Measurements from ENCODE around the gene AMOT.

The AMOT gene

DNA sequence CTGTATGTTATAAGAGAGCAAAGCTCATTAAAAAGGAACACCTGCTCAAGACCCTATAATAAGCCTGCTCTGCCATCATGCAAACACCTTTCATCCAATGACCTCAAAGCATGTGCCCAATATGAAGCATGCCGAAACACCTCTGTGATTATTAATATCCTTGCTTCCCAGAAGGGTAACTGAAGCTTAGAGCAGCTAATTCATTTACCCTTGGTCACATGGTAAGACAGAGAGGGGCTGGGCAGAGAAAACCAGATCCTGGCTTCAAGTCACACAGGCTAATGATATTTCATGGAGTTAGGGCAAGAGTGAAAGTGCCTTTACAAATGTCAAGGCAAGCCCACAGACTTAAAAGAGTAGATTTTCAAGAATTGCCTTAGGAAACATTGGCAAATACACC lies 5.6 kb downstream of the AMOT start:
- no peak for DNase-seq

DNA sequence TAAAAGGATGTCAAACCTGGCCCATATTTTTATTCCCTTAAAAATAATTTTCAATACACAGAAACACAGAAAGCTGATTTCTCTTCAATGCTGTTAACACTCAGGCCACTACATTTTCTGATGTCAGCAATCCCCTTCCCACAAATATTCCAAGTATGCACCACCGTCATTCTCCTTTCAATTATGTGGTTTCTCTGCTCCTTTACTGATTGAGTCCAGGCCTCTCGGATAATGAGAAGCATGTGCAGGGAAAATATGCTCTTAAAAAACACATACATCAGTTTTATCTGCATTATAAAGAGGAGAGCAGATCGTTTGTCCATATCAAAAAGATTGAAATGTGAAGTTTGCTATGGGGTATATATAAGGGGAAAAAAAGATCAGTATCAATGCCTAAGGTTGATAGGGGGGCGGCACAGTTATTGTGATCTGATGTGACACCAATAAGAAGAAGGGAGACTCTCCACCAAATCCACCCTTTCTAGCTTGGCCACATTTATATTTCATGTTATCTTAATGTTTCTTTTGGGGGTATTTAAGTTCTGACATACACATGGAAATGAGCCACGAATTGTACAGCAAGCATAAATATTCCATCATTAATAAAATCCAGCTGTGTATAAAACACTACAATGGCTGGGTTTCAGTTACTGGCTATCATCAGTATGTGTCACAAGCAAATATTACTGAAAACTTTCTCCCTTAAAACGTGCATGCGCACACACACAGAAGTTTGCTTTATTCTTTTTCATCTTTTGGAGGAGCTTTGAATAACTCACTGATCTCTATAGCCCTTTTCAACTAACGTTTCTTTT lies 6.4 kb downstream of the AMOT start:
- no peak for DNase-seq

DNA sequence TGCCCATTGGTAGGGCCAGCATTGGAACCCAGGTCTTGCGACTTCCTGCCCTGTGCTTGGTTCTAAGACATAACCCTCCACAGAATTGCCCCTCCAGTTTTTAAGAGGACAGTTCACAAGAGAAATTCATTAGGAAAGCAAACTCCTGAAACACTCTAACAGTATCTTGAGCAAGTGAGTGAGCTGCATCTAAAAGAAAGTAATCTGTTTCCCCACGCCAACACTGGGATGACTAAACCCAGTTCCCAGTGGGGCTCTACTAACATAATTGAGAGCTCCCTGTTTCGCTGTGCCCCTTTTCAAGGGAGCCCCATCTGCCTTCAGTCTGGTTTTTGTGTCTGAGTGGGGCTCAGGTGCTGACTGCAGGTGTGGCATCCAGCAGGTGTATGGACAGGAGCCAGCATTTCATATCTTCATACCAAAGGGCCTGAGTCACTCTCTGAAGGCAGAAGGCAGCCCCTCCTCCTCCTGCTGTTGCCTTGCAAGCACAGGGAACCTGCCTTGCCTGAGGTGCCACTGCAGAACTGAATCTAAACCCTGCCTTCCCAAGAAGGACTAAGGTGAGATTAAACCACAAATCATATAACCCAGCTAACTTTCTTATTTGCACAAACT lies 8.0 kb downstream of the AMOT start:
- no peak for DNase-seq

DNA sequence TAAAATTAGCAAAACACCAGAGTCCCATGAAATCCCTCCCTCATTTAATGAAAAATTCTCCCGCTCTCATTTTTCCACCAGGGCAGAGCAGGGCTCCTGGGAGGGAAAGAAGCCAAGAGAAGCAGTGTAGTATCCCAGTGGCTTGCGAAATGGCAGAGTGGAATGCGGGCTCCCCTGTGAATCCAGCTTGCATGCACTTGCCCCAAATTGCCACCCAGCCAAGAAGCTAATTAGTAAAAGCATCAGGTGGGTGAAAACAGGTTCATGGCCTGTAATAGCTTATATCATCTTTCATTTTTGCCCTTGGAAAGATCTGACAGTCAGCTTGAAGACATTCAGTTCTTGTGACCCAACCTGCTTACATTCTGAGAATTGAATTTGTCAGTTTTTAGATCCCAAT lies 10.1 kb downstream of the AMOT start:
- no peak for DNase-seq

DNA sequence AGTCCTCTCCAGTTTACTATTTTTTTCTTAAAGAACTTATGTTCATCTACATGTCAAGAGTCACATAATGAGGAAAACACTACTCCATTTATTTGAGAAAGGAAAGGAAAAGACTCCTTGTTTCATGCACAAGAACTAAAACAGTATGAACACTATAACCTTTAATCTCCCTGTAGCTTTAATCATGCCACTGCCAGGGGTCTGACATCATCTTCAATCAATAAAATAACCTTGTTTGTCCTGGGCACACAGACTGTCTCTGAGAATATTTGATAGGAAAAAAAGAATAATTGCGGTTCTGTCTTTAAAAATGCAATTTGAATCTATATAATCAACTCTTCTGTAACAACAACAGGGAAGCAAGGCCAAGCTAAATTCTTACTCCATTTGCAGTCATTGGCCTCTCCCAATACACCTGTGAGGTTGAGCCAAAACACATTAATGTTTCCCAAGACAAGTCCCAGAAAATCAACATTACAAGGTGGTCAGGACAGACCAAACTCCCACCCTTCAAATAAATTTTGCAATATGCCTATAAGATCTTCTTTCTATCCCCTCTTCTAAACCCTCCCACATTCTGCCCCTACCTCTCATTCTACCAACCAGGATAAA lies 13.2 kb downstream of the AMOT start:
- DNase-seq, result no peak

DNA sequence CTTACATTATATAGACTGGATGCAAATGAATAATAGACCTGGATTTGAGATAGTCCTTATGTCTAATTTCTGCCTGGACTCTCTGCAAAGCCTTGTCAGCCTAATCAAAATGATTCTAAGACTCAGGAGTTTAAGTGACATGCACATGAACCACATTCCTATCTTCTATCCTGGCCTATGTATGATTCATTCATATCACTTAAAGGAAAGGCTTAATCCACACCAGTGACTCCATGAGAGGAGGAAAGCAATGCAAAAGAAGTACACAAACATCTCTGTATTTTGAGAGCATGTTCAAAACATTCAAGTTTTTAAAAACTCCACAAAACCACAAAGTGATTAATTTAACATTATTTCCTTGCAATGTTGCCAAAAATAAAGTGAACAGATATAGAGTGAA lies 14.6 kb downstream of the AMOT start:
- DNase-seq, result no peak

DNA sequence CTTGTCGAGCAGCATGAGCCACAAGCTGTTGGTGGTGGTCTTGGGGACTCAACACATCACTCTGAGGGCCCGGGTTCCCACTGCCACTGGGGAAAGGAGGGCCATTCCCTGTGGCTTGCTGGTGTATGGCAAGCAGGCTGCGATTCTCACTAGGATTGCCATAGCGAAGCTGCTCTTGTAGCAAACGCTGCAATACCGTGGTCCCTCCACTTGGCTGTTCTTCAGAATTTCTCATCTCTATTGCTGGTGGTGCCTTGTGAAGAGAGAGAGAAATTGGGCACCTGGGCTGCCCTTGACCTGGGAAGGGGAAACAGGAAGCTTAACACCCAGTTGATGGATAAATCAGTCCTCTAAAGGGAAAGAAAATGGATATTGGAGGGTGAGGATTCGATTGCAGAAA lies 17.7 kb downstream of the AMOT start:
- no peak for DNase-seq

DNA sequence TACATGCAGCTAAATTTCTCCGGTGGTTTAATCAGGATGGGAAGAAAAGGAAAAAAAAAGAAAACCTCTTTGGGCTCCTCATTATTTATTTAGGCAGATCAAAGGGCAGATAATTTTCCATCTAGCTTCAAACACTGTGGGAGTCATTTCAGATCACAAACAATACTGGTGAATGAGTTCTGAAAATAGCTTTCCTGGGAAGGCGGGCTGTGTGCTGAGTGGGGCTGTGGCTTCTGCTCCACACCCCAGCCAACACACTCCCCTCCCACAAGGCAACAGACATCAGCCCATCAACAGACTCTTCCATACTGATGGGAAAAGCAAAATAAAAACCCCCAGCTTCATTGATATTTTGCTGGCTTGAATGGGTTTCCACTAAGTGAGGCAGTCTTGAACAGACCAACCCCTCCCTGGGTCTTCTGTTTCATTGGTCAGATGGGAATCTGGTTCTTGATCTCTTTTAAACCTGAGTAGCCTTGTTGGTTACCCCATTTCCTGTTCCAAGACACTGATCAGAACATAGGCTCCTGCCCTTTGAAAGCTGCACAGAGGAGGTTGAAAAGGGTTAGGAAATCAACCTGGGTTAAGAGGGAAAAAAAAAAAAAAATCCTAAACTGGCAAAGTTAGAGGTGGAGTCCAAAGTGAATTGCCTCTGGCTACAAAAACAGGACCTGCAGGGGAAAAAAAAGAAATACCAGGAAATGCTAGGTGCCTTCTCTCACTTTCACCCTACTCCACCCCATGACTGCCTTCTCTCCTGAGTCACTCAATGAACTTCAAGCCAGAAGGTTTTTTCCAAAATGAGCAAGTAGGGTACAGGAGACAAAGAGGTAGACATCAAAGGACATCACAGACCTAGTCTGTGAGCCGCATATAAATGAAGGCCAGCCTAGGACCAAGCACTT lies 20.0 kb downstream of the AMOT start:
- DNase-seq, result no peak

DNA sequence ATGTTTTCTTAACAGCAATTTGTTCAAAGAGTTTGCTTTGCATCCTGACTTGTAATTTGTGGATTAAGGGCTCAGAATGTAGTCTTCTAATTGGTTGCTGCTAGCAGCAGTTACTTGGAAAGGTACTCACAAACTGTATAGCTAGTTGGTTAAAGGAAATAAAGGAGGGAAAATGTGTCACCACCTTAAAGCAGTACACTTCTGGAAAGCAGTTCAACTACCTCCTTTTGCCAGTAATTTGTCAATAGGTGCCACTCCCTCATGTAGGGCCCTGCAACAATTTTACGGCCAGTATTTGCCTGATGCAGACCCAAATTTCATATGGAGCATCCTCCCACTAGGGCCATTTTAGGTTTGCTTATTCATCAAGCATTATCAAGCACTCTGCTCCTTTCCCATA lies 20.8 kb downstream of the AMOT start:
- DNase-seq, result no peak

DNA sequence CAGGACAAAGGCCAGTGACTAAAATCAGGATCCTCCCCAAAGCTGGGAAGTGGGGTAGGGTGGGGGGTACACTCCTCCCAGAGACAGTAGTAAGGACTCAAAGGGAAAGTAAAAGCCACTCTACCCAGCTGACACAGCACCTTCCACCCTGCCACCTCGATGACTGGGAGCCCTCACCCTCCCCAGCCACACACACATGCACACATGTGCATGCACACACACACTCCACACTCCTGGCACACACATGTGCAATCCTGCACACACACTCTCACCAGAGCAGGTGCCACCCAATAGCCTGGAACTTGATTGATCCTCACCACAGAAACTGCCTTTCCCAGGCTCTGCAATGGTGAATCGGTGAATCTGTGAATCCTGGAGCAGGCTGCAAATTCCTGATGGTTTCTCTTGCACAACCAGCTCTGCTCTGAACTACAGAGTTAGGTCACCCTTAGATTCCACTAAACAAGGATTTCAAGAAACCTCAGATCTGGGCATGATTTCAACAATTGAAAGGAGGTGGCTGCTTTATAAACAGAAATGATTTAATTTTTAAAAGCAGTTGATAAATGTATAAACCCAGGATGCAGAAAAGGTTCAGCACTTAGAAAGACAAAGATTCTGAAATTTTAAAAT lies 21.5 kb downstream of the AMOT start:
- DNase-seq, result no peak

DNA sequence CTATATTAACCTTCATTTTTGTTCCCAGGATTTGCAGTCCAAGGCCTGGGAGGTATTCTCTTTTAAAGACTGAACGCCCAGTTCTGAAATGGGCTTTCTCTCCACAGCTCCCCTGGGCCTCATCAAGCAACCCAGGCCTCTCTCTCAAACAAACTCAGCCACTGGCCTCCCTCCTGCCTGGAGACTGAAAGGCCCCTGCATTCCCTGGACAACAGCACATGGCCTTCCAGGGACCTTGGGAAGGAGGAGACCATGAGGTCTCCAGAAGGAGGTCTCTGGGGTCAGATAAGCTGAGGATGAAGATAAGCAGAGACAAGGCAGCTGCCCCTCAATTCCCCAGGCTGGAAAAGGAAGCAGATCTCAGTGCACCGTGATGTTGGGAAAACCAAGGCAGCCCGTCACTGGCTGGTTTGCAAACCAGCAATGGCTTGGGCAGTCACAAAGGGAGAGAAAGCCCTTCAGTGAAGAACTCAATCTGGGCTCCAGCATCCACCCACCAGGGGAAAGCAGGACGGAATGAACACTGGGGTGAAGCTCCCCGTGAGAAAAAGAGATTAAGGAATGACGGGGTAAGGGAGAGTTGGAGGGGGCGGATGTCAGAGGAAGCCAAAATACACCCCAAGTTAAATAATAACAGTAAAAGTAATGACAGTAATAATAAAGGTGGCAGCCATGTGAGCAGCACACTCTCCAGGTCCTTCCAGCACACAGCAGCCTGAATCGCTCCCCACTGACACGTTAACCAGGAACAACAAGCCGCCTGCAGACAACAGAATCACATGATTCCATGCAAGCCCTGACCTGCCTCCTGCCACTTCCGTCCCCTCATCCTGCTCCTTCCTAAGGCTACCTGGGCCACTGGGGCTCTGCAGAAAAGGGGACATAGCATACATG lies 22.3 kb downstream of the AMOT start:
- no peak for DNase-seq

DNA sequence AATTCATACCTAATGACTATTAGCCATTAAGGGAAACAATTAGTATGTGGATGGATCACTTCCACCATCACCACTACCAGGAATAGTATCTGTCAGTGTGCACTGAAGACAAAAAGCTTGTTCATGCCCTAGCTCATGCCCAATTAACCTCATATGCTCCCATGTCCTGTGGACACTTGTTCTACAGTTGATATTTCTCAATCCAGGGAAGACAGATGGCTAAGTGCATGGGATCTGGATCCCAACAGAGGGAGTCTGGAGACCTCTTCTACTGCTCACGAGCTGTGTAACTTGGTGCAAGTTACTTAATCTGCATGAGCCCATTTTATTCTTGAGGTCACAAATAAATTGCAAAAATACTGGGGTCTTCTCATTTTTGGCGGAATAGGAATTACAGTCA lies 23.7 kb downstream of the AMOT start:
- no peak for DNase-seq

DNA sequence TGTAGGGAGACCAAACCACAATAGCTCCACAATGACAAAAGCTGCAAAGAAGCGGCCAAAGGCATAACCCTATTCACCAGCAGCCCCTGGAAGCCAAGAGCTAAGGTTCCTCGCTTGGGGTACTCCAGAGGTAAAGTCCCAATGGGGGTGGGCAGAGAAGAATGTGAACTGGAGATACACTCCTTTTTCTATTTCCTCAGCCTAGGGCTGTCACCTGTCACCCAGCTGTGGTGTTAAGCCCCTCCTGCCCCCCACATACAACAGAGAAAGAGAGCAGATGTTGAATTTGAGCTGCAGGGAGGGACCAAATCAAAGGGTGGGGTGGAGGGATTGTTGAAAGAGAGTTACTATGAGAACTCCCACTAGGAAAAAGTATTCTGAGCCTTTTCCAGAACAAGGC lies 26.1 kb downstream of the AMOT start:
- no peak for DNase-seq

DNA sequence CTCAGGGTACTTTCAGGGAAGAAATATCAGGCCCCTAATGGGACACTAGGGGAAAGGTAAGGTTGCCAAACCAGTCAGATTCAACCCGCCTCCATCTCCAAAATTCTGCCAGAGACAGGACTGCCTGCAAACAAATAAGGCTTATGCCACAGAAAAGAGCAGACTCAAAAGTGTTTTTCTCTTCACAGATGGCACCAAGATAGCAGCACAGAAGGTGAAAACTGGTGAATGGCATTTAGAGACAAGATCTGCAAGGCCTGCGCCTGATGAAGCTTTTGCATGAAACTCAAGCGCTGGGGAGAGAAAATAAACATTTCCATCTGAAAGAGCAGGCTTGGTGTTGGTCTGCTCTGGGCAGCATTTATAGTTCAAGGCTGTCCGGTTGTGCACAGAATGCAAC lies 27.9 kb downstream of the AMOT start:
- DNase-seq, result no peak

DNA sequence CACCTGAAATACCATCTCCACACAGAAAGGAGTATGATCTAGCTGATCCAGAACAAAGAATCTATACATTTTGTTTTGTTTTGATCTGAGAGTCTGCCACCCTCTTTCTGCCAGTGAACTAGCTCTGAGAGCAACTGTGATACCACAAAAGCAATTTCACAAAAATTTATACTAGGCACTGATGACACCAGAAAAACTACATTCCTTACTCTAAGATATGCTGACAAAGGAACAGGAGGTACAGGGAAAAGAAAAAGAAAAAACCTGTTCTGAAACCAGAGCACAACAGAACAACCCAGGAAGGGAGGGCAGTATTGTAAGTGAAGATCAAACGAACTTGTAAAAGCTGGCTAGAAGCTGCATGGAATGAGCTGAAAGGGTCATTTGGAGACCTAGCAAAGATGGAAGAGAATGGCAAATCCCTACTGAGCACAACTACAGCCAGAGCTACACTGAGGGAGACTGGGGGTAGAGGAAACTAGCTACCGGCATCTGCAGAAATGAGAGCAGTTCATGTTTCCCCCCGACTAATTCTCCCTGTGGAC lies 31.9 kb downstream of the AMOT start:
- DNase-seq, result no peak

DNA sequence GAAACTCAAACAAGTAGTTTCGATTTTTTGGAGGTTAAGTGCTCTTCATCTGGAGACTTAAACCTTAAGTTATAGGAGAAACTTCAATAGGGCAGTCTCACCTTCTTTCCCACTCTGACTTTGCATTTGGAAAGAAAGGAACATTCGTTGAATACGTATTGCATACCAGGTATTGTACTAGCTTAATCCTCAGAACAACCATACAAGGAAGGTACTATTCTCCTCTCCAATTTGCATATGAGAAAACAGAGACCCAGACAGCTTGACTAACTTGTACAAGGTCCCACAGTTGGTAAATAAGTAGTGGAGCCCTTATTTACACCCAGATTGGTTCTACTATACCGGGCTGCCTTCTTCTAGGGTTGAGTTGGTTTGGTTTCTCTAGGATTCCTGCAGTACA lies 32.6 kb downstream of the AMOT start:
- no peak for DNase-seq

DNA sequence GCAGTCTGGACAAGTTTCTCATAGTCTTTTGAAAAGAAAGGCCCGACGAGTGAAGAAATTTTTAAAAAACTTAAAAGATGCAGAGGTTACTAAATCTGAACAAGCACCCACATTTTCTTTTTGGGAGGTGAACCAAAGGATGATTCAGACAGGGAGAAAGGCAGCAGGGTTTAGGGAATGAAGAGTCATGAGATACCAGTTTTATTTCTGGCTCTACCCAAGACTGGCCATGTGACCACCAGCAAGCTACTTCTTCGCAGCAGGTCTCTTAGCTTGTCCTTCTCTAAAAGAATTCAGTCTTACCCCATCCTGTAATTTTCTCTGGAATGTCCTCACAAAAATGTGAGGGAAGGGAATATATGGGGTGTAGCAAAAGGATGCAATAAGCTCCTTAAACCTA lies 37.6 kb downstream of the AMOT start:
- no peak for DNase-seq

DNA sequence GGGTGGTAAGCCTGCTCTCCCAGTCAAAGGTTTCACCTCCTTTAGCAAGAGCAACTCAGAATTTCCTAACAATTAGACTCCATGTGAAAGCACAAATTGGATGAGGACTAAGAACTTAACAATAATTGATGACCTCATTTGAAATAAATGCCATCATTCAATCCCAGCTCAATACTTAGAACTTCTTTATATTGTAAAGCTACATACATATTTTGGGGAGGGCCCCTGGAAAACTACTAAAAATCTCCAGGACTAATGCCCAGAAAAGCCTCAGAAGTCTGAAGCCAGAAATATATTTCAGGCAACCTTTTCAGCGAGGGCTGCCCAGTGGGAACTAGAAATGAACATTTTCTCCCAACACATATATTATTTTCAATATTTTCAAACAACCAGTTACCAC lies 38.1 kb downstream of the AMOT start:
- no peak for DNase-seq

DNA sequence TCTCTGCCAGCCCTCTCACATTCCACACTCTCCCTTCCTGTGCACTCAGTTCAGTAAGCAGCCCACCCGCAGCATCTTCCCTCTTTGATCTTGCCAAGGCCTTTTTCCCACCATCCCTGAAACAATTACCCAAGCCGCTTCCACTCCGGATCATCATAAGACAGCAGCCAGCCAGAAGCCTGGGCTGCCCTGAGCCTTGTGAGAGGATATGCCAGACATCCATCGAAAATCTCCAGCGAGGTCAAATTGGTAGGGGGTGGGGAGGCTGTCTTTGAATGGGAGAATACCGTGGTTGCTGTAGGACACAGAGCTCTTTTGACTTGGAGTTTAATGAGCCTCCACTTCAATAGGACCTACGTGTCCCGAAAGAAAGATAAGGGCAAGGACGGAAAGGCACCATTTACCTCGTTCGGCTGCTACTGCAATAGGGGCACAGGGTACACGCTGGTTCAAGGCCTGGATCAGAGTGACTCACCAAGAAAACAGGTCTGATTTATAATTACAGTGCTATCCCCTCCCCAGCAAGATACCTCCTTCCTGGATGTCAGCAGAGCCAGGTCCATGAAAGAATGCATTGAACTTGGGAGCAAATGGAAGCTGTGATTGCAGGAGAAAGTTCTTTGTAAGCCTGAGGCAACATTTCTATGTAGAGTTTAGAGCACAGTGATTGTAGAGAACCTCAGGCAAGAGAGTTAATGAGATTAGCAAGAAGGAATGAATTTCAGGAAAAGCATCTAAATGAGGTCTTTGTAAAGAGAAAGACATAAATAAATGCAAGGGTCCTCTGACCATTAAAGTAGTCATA lies 39.5 kb downstream of the AMOT start:
- no peak for DNase-seq

DNA sequence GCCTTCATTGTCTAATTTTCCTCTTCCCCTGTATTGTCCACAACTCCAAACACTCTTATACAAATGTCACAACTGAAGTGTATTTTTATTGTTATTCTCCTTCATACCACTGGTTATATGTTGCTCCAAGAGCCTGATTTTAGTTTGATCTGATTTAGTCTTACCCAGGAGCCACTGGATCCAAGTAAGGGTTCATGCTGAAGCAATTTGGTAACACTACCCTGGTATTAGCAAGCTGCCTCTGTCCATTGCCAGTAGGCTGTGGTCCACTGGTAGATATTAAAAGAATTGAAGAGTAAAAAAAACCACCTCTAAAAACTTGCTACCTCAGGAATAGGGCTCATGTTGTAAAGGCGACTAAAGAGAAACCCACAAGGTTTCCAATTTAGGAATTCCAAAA lies 41.2 kb downstream of the AMOT start:
- DNase-seq, result no peak

DNA sequence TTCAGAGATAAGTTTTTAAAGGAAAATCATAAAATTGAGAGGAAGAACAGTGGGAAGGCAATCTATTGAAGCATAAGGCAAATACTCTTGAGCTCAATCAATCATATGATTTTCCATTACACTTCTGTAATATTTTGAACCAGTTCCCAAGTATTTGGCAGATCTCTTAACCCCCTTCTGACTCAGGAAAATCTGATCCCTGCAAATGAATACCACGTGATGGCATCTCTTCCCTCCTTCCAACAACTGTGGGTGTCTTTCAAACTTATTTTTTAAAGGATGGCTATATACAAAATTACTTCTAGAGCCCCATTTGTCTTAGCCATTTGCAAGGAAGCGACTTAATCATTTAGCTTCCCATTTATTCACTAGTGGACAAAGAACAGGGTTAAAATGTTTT lies 41.9 kb downstream of the AMOT start:
- no peak for DNase-seq

Data from SW 1271 (cell line).